Thyroid gland (tissue), 4 donors: ENCODE measurements around the gene MCAT. TPM values are rescaled to one million over a fixed set of nuclear protein-coding genes. Genes with fewer than 3 reads are reported as not detected.
A peak's percentile ranks its signal among the peaks of the same experiment; 100 is the strongest.
"Not testable (repeated sequence)": the region's sequence is repeated elsewhere in the genome, so short reads cannot be mapped to it uniquely, and the experiment has no call there.

Experiments used
- DNase-seq, 2 donors: peaks; one replicate each; pipeline ENCODE4 v3.0.0-alpha.2; 2019
- H3K27ac ChIP-seq, 3 donors: fragments of 200-600 bp; sonication (generic); 1 replicate in 2 of 3; 2 replicates in 1 of 3; pipeline ENCODE4 v1.5.1; 2016 to 2019; ENCODE audit warnings: mild to moderate bottlenecking in 1 of 3, moderate library complexity in 1 of 3
- H3K27me3 ChIP-seq: fragments of 200-600 bp; sonication (generic); one replicate; pipeline ENCODE4 v1.5.1; 2019
- H3K36me3 ChIP-seq, 2 donors: fragments of 200-600 bp; sonication (generic); one replicate each; pipeline ENCODE4 v1.5.1; 2016 to 2019
- H3K4me1 ChIP-seq, 2 donors: fragments of 200-600 bp; sonication (generic); one replicate each; pipeline ENCODE4 v1.5.1; 2017 to 2019
- H3K4me3 ChIP-seq, 3 donors: fragments of 200-600 bp; sonication (generic); replicated peaks in 1 of 3; 1 replicate in 2 of 3; 2 replicates in 1 of 3; pipeline ENCODE4 v1.5.1; 2016; ENCODE audit warnings: mild to moderate bottlenecking in 1 of 3
- H3K9me3 ChIP-seq: fragments of 200-600 bp; sonication (generic); one replicate; pipeline ENCODE4 v1.5.1; 2017
- POLR2A ChIP-seq, 2 donors: fragments of 450-650 bp; IDR thresholded peaks; one replicate each; pipeline ENCODE4 v1.6.1; 2017; ENCODE audit warnings: antibody characterized with exemption in 2 of 2, mild to moderate bottlenecking in 2 of 2, moderate library complexity in 1 of 2
- WGBS, 2 donors: methylation state at CpG; one replicate each; pipeline ENCODE4 v1.1.5; 2017; 5-methylcytosine and 5-hydroxymethylcytosine counted together
- intact Hi-C: fragments of 100-400 bp; cut with DNase I; formaldehyde crosslinking; loops from one replicate; pipeline ENCODE4 v1.15.1; 2023
- total RNA-seq, 4 donors: library from RNA; depleted of rRNA; stranded (reverse); fragments of >200 nt; gene quantifications; one replicate each; pipeline ENCODE4 v1.2.3, GENCODE V29; 2016
- TF ChIP-seq, protein P1 (sequence below), 6 experiments: fragments of 200-600 bp in 3 of 6; fragments of 450-650 bp in 3 of 6; sonication (generic) in 3 of 6; IDR thresholded peaks; one replicate each; pipeline ENCODE4 v1.5.1; 2016 to 2019; ENCODE audit warnings: antibody characterized with exemption in 6 of 6, mild to moderate bottlenecking in 2 of 6, inconsistent platforms in 1 of 6, moderate library complexity in 1 of 6

MCAT gene
- total RNA-seq, 4 donors from 2014 or later = 28.4 to 48.5 (median 38.3) TPM

DNA sequence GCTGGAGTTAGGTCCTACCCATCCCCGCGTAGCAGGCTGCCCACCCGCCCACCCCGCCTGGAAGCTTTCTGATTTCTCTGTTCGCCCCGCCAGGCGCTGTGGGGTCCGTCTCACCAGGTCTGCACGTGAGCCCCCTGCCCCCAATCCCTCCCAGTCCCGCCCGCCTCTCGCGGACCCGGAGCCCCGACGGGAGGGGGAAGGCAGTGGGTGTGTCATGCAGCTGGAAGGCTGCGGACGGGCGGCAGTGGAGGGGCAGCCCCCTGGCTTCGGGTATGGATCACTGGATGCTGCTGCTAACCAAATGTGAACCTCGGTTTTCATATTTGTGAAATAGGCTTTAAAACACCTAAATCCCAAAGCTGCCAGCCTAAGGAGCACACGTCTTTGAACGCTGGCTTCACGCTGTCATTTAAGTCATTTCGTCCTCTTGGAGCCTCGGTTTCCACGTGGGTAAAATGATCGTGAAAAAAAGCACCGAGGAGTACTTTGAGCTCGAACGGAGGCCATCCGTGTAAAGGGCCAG lies 33.2 kb downstream of the MCAT start:
- intact Hi-C loops = no loop called here
- Histone ChIP-seq H3K4me3 (peak overlapping the region in 2 of 3 donors; percentile 52 to 55), H3K36me3 (no peaks in the 10 kb centered on the region), H3K9me3 (no peaks in the 10 kb centered on the region), H3K27ac (no peak overlapping the region), H3K27me3 (no peaks in the 10 kb centered on the region), H3K4me1 (peaks cover 13 to 22% of the 10 kb centered on the region in 2 donors)
- DNase-seq = no peak
- 5 to 10% methylated on average over 19 to 20 of the region's 32 CpGs for WGBS, 2 donors
- no peak for TF ChIP-seq POLR2A (IDR thresholded peaks at IDR 0.05)
- TF ChIP-seq, protein P1, sequence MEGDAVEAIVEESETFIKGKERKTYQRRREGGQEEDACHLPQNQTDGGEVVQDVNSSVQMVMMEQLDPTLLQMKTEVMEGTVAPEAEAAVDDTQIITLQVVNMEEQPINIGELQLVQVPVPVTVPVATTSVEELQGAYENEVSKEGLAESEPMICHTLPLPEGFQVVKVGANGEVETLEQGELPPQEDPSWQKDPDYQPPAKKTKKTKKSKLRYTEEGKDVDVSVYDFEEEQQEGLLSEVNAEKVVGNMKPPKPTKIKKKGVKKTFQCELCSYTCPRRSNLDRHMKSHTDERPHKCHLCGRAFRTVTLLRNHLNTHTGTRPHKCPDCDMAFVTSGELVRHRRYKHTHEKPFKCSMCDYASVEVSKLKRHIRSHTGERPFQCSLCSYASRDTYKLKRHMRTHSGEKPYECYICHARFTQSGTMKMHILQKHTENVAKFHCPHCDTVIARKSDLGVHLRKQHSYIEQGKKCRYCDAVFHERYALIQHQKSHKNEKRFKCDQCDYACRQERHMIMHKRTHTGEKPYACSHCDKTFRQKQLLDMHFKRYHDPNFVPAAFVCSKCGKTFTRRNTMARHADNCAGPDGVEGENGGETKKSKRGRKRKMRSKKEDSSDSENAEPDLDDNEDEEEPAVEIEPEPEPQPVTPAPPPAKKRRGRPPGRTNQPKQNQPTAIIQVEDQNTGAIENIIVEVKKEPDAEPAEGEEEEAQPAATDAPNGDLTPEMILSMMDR (IDR thresholded peaks at IDR 0.05) = no peak

DNA sequence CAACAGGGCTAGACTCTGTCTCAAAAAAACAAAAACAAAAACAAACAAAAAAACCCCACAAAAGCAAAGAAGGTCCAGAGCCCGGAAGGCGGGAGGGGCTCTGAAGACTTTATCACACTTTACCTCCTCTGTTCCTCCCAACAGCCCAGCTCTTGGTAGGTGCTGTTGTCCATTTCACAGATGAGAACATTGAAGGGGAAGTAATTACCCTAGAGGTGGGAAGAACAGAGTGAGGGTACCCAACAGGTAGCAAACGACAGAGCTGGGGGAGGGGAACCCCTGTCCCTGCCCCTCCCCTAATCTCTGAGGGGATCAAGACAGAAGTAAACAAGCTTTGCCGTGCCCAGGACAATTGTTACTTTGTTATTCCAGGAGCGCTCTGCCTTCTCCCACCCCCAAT lies 33.7 kb downstream of the MCAT start:
- DNase-seq = no peak
- 48 to 54% methylated on average over 5 of the region's 5 CpGs for WGBS, 2 donors
- no peaks in the 10 kb centered on the region for H3K27me3 ChIP-seq

DNA sequence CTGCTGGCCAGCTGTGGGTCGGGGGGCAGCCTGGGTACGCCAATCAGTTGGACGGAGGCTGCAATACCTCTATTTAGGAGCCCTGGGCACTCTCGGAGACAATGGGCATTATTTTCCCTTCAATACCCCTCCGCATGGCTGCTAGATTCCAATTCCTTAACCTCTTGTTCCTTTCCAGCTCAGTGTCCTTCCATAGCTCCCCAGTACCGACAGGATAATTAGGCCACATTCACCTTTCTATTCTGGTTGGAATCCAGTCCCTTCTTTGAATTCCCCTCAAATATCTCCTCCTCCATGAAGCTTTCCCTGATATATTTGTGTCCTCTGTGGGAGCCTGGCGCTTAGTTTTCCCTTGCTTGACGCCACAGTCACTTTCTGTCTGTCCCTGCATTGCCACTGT lies 36.9 kb downstream of the MCAT start:
- 91 to 94% methylated on average over 8 of the region's 8 CpGs for WGBS, 2 donors
- H3K36me3 ChIP-seq = no peaks in the 10 kb centered on the region
- no peak for DNase-seq
- H3K9me3 ChIP-seq = no peaks in the 10 kb centered on the region
- TF ChIP-seq POLR2A (IDR thresholded peaks at IDR 0.05) = no peak
- TF ChIP-seq, protein P1 (IDR thresholded peaks at IDR 0.05) = no peak
- peaks cover 18 to 34% of the 10 kb centered on the region in 2 donors for H3K4me1 ChIP-seq
- no peak overlapping the region for H3K4me3 ChIP-seq
- H3K27me3 ChIP-seq = no peaks in the 10 kb centered on the region
- intact Hi-C loops = no loop called here
- H3K27ac ChIP-seq = no peak overlapping the region

More for the DNA sequence above, 33.7 kb downstream of the MCAT start:
- no peaks in the 10 kb centered on the region for H3K9me3 ChIP-seq
- H3K4me3 ChIP-seq = no peak overlapping the region
- H3K4me1 ChIP-seq = peaks cover 13 to 25% of the 10 kb centered on the region in 2 donors
- no peak for TF ChIP-seq POLR2A (IDR thresholded peaks at IDR 0.05)
- TF ChIP-seq, protein P1 (IDR thresholded peaks at IDR 0.05) = no peak
- H3K36me3 ChIP-seq = no peaks in the 10 kb centered on the region
- H3K27ac ChIP-seq = no peak overlapping the region
- intact Hi-C loops = no loop called here

DNA sequence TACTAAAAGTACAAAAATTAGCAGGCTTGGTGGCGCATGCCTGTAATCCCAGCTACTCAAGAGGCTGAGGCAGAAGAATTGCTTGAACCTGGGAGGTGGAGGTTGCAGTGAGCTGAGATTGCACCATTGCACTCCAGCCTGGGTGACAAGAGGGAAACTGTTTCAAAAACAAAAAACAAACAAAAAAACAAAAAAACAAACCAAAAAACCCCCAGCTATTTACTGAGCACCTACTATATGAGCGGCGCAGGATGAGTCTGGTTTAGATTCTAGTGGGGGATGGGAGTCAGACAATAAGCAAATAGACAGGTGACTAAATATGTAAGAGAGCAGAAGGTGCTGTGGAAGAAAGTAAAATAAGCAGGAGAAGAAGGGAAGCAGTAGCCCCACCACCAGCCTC lies 38.2 kb downstream of the MCAT start:
- H3K4me3 ChIP-seq, DNase-seq, H3K27me3 ChIP-seq, H3K9me3 ChIP-seq, intact Hi-C loops, H3K36me3 ChIP-seq: not testable (repeated sequence)
- H3K27ac ChIP-seq = peak overlapping the region; percentile 31 to 83 (median 73)
- 98 to 99% methylated on average over 3 of the region's 3 CpGs for WGBS, 2 donors
- H3K4me1 ChIP-seq = peaks cover 12 to 22% of the 10 kb centered on the region in 2 donors

DNA sequence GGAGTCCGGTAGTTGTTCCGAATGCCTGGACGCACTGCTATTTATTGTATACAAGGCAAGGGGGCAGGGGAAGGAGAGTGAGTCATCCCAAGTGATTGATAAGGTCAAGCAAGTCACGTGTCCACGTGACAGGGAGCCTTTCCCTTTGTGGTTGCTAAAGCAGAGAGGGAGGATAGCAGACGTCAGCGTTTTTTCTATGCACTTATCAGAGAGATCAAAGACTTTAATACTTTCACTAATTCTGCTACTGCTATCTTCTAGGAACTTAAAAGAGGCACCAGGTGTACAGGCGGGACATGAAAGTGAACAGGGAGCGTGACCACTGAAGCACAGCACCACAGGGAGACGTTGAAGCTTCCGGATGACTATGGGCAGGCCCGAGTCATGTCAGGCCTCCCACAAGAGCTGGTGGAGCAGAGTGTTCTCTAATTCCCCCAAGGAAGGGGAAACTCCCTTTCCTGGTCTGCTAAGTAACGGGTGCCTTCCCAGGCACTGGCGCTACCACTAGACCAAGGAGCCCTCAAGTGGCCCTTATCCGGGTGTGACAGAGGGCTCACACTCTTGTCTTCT lies 39.1 kb downstream of the MCAT start:
- H3K36me3 ChIP-seq, intact Hi-C loops, H3K4me3 ChIP-seq, H3K27me3 ChIP-seq, H3K9me3 ChIP-seq: not testable (repeated sequence)
- peak in 1 of 2 donors; percentile 16 for TF ChIP-seq POLR2A (IDR thresholded peaks at IDR 0.05)
- H3K4me1 ChIP-seq = peaks cover 11 to 19% of the 10 kb centered on the region in 2 donors
- DNase-seq = peak; percentile 88 to 90
- H3K27ac ChIP-seq = peak overlapping the region; percentile 42 to 83 (median 73)
- WGBS, 2 donors = 42 to 44% methylated on average over 14 to 15 of the region's 15 CpGs

DNA sequence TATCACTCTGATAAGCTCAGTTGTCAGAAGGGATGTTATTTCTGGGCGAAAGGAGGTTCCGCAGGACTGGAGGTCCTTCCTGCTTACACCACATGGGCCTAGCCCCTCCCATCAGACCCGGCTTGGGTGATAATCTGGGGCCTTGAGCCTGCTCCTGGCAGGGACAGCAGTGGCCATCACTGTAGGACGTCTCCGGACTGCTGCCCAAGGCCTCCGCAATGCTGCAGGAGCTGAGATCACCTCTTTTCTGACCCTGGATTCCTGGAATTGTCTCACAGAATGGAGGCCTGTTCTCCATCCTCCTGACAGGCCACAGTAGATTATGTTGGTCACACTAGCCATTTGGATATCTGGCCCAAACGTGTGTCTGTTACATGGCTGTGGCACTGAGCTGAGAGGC lies 41.9 kb downstream of the MCAT start:
- Histone ChIP-seq H3K27ac (no peak overlapping the region), H3K36me3 (no peaks in the 10 kb centered on the region), H3K9me3 (no peaks in the 10 kb centered on the region), H3K27me3 (no peaks in the 10 kb centered on the region), H3K4me1 (peaks cover 11 to 19% of the 10 kb centered on the region in 2 donors), H3K4me3 (no peak overlapping the region)
- DNase-seq = no peak
- WGBS, 2 donors = 70 to 89% methylated on average over 1 to 7 of the region's 7 CpGs
- intact Hi-C loops = no loop called here
- TF ChIP-seq POLR2A (IDR thresholded peaks at IDR 0.05) = no peak
- TF ChIP-seq, protein P1 (IDR thresholded peaks at IDR 0.05) = no peak
